Stimulated activated CD8-positive, alpha-beta memory T cell treated with anti-CD3 and anti-CD28 coated beads, Interleukin-4, amount 100 ng/mL, for 48 hours (primary cell): ENCODE data around the gene ACTN4.

Experiments
- DNase-seq: peaks from one replicate; pipeline ENCODE4 v3.0.0-alpha.2; 2020

Gene ACTN4

DNA sequence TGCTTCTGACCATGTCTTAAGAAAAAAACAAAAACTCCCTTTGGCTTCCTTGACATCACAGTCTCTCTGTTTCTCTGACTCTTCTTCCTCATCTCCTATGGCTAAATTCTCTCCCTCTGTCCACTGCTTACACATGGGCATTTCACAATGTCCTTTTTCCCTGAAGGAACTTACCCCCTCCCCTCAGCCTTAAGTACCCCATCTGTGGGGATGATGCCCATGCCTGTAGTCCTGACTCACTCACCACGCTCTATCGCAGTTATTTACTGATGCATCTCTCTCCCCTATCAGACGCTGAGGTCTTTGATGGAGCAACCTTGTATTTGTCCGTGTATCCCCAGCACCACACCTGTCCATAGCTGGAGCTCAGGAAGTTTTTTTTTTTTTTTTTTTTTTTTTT, 32.4 kb downstream of the ACTN4 start:
- DNase-seq, result no peak

DNA sequence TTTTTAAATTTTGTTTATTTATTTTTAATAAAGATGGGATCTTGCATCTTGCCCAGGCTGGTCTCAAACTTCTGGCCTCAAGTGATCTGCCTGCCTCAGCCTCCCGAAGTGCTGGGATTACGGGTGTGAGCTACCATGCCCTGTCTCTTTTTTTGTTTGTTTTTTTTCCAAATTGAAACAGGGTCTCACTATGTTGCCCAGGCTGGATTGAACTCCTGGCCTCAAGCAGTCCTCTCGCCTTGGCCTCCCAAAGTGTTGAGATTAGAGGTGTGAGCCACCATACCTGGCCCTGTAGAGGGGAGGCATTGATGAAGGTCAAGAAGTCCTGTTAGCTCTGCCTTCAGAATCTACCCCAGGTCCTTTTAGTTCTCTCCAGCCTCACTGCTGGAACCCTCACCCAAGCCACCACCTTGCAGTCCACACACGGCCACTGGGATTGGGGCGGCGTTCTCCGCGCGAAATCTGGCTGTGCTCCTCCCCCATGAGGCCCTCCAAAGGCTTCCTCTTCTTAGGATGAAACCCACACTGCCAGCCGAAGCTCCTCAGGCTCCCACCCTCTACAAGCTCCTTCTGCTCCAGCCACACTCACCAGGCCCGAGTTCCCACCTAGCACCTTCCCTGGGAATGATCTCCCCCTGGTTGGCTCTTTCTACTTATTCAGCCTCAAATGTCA, 34.9 kb downstream of the ACTN4 start:
- no peak for DNase-seq

DNA sequence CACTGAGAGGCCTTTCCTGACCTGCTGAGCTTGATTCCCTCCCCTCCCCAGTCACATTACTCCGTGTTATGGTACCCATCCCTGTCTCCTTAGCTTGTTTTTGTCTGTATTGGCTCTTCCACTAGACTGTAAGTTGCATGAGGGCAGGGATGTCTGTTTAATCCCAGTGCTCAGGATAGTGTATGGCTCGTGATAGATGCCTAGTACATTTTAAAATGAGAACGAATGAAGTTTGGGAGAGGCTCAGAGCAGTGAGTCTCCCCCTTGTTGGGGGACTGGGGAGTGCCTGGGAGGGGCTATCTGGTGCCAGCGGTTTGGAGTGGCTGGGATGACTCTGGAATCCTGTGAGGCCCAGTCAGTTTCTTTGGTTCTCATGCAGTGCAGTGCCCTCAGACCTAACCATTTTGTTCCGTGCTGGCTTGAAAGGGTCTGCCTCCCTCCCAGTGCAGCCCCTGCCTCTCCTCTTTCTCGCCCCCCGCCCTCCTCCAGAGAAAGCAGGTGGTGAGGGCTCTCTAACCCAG, 35.5 kb downstream of the ACTN4 start:
- DNase-seq, result no peak

DNA sequence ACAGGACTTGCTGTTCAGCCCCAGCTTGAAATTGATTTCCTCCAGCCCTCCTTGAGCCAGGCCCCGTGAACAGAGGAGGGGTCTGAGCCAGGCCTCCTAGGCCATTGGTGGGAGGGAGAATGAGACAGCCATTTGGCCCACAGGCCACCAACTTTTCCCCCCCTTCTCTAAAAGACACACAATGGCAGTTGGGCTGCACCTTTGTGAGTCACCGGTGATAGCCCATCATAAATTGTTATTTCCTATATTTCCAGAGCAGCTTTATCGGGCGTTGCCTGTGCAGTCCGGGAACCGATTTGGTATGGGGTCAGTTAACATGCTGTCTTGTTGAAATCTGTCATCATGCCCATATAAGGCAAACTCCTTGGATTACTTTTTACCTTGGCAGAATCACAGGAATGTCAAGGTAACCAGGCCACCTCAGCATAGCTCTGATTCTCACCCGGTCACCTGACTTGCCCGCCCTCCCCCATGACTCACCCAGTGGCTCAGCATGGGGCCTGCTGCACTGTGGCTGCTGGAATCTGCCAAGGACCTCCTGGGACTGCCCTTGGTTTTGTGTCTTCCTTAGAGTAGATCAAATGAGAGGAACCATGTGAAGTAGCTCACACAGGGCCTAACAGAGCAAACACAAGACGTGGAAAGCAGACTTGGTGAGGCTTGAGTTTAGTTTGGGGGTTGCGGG, 36.1 kb downstream of the ACTN4 start:
- DNase-seq, result peak; percentile 75

DNA sequence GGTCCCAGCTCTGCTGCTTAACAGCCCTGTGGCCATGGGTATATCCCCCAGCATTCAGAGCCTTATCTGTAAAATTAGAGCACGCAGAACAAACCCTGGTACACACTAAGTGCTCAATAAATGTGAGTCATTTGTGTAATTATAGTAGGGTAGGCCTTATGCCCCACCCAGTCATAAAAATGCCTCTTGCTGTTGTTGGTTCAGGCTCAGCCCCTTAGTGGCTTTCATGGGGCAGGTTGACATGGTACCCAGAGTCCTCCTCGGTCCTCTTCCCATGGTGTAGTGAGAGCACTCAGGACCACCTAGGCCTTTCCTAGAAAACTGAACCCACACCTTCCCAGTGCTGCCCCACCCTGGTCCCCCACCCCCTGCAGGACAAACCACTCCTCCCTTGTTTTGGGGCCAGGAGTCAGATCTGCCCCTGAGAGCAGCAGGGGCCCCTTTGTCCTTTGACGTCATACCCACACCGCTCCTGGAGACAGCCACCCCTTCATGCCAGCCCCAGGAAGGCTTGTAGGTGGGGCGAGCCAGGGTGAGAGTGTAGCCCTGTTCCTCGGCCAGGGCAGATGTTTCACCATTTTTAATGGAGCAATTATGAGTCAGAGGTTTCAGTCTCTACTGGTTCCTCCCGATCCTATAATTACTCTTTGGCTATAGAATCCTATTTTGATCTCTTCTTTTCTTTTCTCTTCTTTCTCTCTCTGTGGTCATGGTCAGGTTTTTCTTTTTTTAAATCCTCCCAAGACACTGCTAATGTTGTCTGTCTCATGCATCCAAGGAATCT, 36.8 kb downstream of the ACTN4 start:
- peak; percentile 72 for DNase-seq

DNA sequence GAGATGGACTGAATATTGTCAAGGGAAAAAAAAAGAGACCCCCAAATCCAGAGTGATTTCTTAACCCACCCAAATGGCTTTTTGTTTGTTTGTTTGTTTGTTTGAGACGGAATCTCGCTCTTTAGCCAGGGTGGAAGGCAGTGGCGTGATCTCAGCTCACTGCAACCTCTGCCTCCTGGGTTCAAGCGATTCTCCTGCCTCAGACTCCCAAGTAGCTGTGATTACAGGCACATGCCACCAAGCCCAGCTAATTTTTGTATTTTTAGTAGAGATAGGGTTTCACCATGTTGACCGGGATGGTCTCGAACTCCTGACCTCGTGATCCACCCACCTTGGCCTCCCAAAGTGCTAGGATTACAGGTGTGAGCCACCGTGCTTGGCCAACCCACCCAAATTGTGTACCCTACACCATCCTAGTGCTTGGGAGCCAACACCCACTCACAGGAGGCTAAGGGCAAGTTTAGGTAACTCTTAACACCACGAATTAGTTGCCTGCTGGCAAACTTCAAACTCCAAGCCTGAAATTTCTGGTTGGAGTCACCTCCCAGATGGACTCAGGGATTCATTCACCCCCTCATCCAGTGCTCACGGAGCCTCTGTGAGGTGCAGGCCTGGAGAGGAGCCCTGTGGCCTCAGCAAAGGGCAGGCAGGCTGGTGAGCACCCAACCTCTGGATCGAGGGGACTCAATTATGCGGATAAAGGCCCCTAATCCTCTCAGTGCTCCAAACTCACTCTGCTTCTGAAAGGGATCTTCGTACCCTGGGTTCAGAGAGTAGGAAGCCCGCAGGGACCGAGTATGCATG, 37.6 kb downstream of the ACTN4 start:
- DNase-seq, result no peak

DNA sequence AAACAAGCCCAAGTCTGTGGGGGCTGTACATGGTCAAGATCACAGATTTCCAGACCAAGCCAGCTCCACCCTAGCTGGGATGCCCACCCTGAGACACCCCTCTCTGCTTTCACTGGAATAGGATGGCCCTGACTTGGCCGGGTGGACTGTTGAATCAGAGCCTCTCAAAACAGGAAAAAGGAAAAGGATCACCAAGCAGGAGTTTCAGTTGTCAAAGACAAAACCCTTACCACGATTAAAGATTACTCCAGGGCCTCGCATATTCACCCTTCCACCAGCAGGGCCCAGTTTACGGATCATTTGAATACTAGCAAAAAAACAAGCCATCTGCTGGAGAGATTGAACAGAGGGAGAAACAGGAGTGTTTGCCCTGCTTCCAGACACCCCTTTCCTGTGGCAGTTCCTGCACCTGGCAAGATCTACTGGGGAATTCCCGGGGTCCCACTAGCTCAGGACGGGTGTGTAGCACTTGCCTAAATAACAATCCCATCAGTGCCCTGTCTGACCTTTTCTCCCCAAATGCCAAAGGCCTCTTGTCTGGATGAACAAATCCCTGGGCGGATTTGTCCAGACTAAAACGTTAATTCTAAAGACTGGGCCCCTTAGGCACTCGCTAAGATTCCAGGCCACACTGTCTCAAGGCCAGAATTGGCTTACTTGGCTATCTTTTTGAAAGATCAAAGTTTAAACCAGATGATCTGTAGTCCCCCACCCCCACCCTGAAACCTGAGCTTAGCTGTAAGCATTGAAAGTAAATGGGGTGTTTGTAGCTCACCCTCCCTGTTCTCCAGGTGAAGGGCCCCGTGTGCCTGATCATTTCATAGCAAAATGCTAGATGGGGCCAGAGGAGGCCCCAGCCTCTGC, 38.4 kb downstream of the ACTN4 start:
- DNase-seq, result no peak

DNA sequence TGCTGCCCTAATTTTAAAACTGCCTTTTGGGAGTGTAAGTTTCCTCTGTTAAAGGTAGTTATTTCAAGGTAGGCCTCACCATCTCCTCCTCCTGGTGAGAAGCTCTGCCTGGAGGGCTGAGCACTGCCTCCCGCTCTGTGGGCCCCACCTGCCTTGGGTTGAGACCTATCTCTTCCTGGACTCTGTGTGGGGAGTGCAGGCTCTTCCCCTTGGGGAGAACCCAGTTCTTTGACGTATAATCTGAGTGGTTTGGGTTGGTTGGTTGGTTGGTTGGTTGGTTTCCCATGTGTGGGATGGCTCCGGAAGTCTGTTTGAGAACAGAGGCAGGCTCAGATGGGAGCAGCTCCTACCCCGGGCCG, 39.1 kb downstream of the ACTN4 start:
- DNase-seq, result peak; percentile 61

DNA sequence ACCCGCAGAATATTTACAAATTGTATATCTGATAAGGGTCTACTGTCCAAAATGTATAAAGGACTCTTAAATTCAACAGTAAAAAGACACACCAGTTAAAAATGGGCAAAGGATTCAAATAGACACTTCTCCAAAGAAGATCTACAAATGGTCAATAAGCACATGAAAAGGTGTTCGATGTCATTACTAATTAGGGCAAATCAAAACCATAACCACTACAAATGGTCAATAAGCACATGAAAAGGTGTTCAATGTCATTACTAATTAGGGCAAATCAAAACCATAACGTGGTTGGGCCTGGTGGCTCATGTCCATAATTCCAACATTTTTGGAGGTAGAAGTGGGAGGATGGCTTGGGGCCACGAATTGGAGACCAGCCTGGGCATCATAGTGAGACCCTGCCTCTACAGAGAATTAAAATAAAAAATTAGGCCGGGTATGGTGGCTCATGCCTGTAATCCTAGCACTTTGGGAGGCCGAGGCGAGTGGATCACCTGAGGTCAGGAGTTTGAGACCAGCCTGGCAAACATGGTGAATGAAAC, 40.5 kb downstream of the ACTN4 start:
- no peak for DNase-seq

DNA sequence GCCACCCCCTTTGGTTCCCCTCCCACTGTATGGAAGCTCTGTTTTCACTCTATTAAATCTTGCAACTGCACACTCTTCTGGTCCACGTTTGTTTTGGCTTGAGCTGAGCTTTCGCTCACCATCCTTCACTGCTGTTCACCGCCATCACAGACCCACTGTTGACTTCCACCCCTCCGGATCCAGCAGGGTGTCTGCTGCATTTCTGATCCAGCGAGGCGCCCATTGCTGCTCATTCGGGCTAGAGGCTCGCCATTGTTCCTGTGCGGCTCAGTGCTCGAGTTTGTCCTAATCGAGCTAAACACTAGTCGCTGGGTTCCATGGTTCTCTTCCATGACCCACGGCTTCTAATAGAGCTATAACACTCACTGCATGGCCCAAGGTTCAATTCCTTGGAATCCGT, 42.7 kb downstream of the ACTN4 start:
- DNase-seq, result no peak

DNA sequence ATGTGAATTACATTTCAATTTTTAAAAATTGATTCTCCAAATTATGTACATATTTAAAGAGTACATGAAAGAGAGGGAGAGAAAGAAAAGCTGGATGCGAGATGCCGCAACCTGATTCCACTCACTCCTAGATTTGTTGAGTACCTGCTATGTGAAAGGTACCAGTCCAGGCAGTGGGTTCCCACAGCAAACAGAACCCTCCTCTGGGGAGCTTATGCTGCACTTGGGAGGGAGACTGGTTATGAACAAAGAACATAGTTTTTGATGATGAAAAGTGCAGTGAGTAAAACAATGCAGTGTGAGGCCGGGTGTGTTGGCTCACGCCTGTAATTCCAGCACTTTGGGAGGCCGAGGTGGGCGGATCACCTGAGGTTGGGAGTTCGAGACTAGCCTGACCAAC, 43.4 kb downstream of the ACTN4 start:
- no peak for DNase-seq

DNA sequence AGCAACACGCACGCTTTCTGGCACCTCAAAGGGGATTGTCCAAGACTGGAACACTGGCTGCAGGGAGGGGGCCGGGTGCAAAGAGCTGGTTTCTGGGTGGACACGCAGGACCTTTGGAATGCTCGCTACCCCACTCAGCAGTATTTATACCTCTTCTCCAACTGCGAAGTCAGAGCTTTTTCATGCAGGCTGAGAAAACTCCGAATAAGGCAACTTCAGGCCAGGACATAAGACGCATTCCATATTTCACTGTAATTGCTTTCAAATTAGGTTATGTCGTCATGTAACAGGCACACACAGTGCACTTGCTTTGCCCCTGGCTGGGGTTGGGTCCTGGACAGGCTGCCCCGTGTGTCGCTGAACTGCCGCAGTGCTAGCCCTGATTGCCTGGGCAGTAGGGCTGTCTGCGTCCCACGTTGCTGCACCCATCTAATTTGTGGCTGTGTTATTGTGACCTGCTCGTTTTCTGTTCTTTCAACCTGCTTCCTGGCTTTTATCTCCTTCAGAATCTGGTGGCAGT, 44.5 kb downstream of the ACTN4 start:
- DNase-seq, result no peak

DNA sequence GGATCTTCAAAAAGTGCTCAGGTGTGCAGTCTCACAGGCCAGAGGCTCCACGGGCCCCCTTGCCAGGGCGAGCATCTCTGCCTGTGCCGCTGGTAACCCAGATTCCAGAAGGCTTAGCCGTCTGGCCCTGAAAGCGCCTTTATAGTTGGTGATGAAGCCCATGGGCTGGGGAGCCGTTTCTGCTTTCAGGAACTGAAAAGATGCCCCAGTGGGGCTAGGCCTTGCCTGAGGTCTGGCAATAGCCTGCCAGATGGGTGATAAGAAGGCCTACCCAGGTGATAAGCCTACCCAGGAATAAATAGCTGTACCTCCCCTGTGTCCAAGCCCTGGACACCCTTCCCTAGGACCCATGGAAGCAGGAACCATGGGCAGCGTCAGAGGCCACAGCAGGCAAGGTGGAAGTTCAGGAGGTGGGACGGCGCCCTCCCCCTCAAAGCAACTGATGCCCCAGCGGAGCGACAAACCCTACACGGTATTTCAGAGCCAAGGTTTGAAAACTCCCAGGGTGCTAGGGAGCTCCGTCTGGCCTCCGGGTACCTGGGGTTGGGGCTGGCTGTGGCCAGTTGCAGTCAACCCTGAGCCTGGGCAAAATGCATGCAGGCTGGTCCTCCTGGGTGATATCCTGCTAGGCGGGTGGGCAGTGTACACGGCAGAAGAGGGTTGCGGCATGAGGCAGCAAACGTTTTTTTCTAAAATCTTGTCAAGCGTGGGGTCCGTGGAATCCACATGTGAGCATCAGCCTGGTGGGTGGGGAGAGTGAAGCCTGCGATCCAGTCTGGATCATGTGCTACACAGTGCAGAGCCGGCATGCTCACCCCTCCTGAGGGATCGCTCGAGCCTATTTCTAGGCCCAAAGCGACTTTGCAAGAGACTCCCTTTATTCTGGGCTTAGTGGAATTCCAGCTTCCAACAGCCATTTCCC, 45.3 kb downstream of the ACTN4 start:
- no peak for DNase-seq

DNA sequence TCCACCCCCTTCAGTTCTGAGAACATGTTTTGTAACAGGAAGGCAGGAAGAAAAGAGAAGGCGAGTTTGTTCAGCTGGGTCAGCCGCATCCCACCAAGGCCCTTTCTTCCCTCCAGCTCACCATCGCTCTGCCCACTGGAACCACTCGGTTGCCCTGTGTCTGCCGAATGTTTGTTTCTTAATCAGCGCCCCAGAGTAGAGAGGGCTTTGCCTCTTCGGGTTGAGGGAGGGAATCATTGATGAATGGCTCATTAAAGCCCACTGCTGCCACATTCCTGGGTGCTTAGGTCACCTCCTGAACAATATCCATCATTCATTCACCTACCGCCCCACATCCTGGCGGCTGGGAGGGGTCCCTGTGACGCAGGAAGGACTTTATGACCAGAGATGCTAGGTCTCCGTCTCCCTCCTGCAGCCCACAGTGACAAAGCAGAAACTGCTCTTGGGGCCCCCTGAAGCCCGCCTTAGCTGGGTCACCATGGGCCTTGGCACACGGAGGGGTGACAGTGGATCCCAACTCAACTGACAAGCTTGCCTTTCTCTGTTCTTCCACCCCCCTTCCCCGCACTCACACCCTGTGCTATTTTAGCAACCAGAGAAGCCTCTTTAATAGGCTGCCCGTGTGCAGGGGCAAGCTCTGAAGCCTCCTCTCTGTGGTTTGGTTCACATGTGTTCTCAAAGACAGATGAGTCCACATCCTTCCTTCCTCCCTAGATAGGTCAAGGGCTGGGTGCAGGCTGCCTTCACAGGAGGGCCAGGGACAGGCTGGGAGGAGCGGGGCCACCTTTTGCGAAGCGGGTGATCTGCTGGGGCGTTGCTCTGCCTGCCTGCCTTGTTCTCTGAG, 46.2 kb downstream of the ACTN4 start:
- peak; percentile 33 for DNase-seq

DNA sequence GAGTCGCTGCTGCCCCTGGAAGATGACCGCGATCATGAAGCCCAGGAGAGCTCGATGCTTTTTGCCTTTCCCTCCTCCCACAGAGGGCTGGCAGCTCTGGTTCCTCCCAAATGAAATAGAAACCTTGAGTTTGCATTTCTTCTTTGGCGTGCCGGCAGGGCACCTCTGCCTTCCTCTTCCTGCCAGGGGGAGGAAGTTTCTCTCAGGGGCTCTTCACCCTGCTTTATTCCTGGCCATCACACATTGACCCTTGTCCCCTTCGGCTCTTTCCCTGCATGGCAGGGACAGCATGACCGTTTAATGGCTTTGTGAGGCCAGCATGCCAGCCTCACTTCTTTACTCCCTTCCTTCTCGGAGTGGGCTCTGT, 47.9 kb downstream of the ACTN4 start:
- DNase-seq, result no peak

DNA sequence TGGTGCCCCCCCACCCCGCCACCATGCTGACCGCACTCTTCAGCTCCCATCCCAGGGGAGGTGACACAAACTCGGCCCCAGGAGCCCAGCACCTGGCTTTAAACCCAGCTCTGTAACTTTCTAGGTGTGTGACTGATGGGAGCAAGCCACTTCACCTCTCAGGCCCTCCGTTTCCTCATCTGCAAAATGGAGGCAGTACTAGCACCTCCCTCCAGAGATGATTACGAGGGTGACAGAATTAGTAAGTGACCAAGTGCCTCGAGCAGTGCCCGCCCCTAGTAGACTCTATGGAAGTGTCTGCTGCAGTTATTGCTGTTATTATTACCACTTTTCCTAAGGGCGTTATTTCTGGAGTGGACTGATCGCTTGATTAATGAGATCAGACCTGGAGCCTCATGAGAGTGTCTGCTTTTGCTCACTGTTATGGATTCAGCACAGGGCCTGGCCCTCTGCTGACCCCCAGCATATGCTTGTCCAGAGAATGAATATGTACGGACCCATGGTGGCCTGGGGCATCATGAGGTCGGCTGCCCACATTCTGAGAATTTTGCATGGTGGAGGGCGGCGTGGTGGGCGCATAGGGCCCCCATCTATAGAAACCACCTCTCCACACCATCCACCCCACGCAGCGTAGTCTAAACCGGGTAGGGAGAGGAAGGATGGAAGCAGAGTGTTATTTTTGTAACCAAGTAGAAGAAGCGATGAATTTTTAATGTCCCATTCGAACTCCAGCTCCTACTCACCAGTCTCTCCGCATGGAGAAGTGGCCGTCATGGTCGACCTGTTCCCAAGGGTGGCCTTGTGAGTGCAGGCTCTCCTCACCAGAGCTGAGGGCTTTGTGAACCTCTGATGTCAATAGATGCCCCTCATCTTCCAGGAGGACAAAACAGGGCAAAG, 48.6 kb downstream of the ACTN4 start:
- DNase-seq, result no peak

DNA sequence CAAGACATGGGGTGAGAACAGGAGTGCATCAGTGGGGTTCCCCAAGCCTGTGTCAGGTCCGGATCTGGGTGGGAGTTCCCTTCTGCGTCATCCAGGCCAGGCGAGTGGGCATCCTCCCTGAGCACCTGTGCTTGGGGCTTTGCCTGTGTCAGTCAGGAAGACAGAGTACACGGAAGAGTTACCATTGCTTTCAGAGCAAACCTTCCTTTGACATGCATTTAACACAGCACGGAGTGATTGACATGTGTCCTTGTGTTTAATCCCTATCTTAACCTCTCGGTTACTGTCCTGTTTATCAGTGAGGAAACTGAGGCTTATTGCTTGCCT, 49.2 kb downstream of the ACTN4 start:
- DNase-seq, result no peak

DNA sequence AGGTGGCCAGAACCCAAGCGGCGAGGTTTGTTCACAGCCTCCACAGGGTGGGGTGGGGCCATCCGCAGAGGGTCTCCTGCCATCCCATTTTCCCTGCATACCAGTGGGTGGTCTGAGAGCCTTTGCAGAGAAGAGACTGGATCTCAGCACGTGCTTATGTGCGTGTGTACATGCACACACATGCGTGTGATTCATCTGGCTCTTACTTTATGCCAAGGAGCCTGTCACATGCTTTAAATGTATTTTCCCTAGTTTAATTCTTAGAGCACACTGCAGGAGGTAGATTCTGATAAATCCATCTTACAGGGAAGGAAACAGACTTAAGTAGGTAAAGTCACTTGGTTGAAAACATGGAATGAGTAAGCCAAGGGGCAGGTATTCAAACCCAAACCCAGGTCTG, 49.7 kb downstream of the ACTN4 start:
- no peak for DNase-seq

DNA sequence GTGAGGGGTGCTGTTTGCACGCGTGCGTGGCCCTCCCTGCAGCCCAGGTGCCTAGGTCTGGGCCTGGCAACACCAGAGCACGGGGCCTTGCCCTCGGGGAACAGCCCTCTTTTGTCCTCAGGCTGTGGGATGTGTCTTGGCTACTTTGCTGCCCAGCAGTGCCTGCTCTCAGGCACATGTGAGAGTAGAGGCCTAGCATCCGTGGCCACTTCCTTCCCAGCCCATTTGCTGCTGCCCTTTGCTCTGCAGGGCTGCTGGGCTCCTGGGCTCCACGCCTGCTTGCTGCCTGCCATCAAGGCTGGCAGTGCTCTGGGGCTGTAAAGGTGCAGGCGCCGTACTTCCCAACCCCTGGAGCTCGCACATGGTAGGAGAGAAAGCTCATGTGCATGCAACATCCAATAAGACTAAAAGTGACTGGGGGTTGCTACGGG, 50.2 kb downstream of the ACTN4 start:
- no peak for DNase-seq
